GM20000 (cell line): ENCODE data around the gene DIP2C.

Source experiments
- DNase-seq: peaks from one replicate; pipeline ENCODE4 v3.0.0; 2012; ENCODE audit warnings: low spot score
- TF ChIP-seq, protein P1 (sequence below): IDR thresholded peaks from 2 replicates; pipeline ENCODE4 v1.5.1; 2012; ENCODE audit warnings: mild to moderate bottlenecking, control low read depth; ENCODE audit errors: extremely low read depth, missing control alignments

The DIP2C gene

GRCh38 chr10:344582-345200 is 344.8 kb downstream of the DIP2C start:
- no peak for DNase-seq
- TF ChIP-seq, protein P1, sequence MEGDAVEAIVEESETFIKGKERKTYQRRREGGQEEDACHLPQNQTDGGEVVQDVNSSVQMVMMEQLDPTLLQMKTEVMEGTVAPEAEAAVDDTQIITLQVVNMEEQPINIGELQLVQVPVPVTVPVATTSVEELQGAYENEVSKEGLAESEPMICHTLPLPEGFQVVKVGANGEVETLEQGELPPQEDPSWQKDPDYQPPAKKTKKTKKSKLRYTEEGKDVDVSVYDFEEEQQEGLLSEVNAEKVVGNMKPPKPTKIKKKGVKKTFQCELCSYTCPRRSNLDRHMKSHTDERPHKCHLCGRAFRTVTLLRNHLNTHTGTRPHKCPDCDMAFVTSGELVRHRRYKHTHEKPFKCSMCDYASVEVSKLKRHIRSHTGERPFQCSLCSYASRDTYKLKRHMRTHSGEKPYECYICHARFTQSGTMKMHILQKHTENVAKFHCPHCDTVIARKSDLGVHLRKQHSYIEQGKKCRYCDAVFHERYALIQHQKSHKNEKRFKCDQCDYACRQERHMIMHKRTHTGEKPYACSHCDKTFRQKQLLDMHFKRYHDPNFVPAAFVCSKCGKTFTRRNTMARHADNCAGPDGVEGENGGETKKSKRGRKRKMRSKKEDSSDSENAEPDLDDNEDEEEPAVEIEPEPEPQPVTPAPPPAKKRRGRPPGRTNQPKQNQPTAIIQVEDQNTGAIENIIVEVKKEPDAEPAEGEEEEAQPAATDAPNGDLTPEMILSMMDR, result no peak

- TF ChIP-seq, protein P1, result no peak
- no peak for DNase-seq
Measured at GRCh38 chr10:343231-344220, 345.9 kb downstream of the DIP2C start.

GRCh38 chr10:341081-341740 is 348.3 kb downstream of the DIP2C start:
- no peak for DNase-seq
- TF ChIP-seq, protein P1, result no peak

DNA sequence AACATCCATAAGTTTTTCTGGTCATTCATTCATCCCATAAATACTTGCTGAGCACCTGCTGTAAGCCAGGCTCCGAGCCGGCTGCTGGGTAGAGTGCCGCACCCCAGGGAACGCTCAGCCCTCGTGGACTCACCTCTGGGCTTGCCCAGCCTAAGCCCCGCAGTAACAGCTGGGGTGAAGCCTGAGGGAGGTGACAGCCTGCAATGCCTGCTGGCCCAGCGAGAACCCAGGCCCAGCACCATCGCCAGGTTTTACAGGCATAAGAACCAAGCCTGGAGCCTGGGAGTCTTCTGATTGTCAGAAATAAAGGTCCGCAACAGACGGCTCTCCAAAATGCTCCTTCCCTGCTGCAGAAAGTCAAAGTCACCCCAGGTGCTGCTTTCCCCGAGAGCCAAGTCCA is 348.8 kb downstream of the DIP2C start:
- TF ChIP-seq, protein P1, result no peak
- no peak for DNase-seq

DNA sequence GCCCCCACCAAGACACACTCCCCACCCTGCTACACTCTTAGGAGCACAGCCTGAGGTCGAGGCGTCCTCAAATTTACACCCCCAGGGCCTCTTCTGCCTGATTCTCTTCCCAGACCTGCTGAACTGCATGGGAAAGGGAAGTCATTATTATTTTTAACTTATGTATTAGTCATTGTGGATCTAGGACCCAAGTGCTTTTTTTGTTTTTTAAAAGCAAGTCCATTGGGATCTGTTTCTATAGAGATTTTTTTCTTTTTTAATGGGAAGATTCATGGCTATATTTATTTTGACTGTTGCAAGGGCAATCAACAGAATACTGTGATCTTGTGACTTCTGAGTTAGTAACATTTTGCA is 350.5 kb downstream of the DIP2C start:
- DNase-seq, result no peak
- TF ChIP-seq, protein P1, result no peak

GRCh38 chr10:338171-339037 is 351.1 kb downstream of the DIP2C start:
- DNase-seq, result no peak
- TF ChIP-seq, protein P1, result no peak
